ENCODE data around the gene TSC22D4.
"Not testable (repeated sequence)": the region's sequence is repeated elsewhere in the genome, so short reads cannot be mapped to it uniquely, and the experiment has no call there.

Gene TSC22D4

GRCh38 chr7:100464791-100465190 is 14.2 kb downstream of the TSC22D4 start:
- FAIRE-seq = no peak
- DNase-seq (ENCODE audit: insufficient read length, low spot score) = no peak
- no peak for TF ChIP-seq POLR2A (IDR thresholded peaks at IDR 0.05; ENCODE audit: low read depth, low read length)
- TF ChIP-seq POU2F2 (IDR thresholded peaks at IDR 0.05; ENCODE audit: low read depth, low read length) = no peak
- no peak for TF ChIP-seq SPI1 (IDR thresholded peaks at IDR 0.05; ENCODE audit: low read depth, low read length)
- TF ChIP-seq POLR2AphosphoS5 (IDR thresholded peaks at IDR 0.05; ENCODE audit: low read depth, low read length) = no peak
- no peak for TF ChIP-seq TAF1 (IDR thresholded peaks at IDR 0.05; ENCODE audit: low read depth, low read length)
- no peak for TF ChIP-seq PAX5 (IDR thresholded peaks at IDR 0.05; ENCODE audit: insufficient read depth, low read length, severe bottlenecking)

- TF ChIP-seq PAX5 (IDR thresholded peaks at IDR 0.05; ENCODE audit: insufficient read depth, low read length, severe bottlenecking) (no peak), TAF1 (IDR thresholded peaks at IDR 0.05; ENCODE audit: low read depth, low read length) (no peak), POLR2A (IDR thresholded peaks at IDR 0.05; ENCODE audit: low read depth, low read length) (no peak), SPI1 (IDR thresholded peaks at IDR 0.05; ENCODE audit: low read depth, low read length) (no peak), POU2F2 (IDR thresholded peaks at IDR 0.05; ENCODE audit: low read depth, low read length) (no peak), POLR2AphosphoS5 (IDR thresholded peaks at IDR 0.05; ENCODE audit: low read depth, low read length) (no peak)
- FAIRE-seq (no peak), DNase-seq (ENCODE audit: insufficient read length, low spot score) (no peak)
Observed at GRCh38 chr7:100464210-100464660, 14.8 kb downstream of the TSC22D4 start, which contains the start of gene SPACDR. TSS of gene SPACDR (minus strand) at chr7:100464260. CDS start at chr7:100464025, 235 bp downstream.

- DNase-seq (ENCODE audit: insufficient read length, low spot score) = no peak
- FAIRE-seq = no peak
- TF ChIP-seq POU2F2 (IDR thresholded peaks at IDR 0.05; ENCODE audit: low read depth, low read length) = no peak
- no peak for TF ChIP-seq SPI1 (IDR thresholded peaks at IDR 0.05; ENCODE audit: low read depth, low read length)
- TF ChIP-seq TAF1 (IDR thresholded peaks at IDR 0.05; ENCODE audit: low read depth, low read length) = no peak
- TF ChIP-seq PAX5 (IDR thresholded peaks at IDR 0.05; ENCODE audit: insufficient read depth, low read length, severe bottlenecking) = no peak
- TF ChIP-seq POLR2AphosphoS5 (IDR thresholded peaks at IDR 0.05; ENCODE audit: low read depth, low read length) = no peak
- TF ChIP-seq POLR2A (IDR thresholded peaks at IDR 0.05; ENCODE audit: low read depth, low read length) = no peak
Observed at GRCh38 chr7:100457033-100457432, 22.0 kb downstream of the TSC22D4 start.

GRCh38 chr7:100456562-100456961 is 22.5 kb downstream of the TSC22D4 start:
- no peak for TF ChIP-seq PAX5 (IDR thresholded peaks at IDR 0.05; ENCODE audit: insufficient read depth, low read length, severe bottlenecking)
- TF ChIP-seq SPI1 (IDR thresholded peaks at IDR 0.05; ENCODE audit: low read depth, low read length) = no peak
- DNase-seq (ENCODE audit: insufficient read length, low spot score) (no peak), FAIRE-seq (no peak)

GRCh38 chr7:100455206-100455605 is 23.8 kb downstream of the TSC22D4 start:
- DNase-seq (ENCODE audit: insufficient read length, low spot score) = no peak
- FAIRE-seq = no peak
- no peak for TF ChIP-seq POU2F2 (IDR thresholded peaks at IDR 0.05; ENCODE audit: low read depth, low read length)
- no peak for TF ChIP-seq TAF1 (IDR thresholded peaks at IDR 0.05; ENCODE audit: low read depth, low read length)
- TF ChIP-seq SPI1 (IDR thresholded peaks at IDR 0.05; ENCODE audit: low read depth, low read length) = no peak
- no peak for TF ChIP-seq POLR2AphosphoS5 (IDR thresholded peaks at IDR 0.05; ENCODE audit: low read depth, low read length)
- TF ChIP-seq POLR2A (IDR thresholded peaks at IDR 0.05; ENCODE audit: low read depth, low read length) = no peak
- no peak for TF ChIP-seq PAX5 (IDR thresholded peaks at IDR 0.05; ENCODE audit: insufficient read depth, low read length, severe bottlenecking)

- not testable (repeated sequence) for DNase-seq (ENCODE audit: insufficient read length, low spot score); FAIRE-seq
Observed at GRCh38 chr7:100453854-100454253, 25.2 kb downstream of the TSC22D4 start.

GRCh38 chr7:100452513-100452912 is 26.5 kb downstream of the TSC22D4 start:
- TF ChIP-seq POU2F2 (IDR thresholded peaks at IDR 0.05; ENCODE audit: low read depth, low read length) (no peak), SPI1 (IDR thresholded peaks at IDR 0.05; ENCODE audit: low read depth, low read length) (no peak)
- DNase-seq (ENCODE audit: insufficient read length, low spot score) (no peak), FAIRE-seq (no peak)

- FAIRE-seq = no peak
- no peak for TF ChIP-seq PAX5 (IDR thresholded peaks at IDR 0.05; ENCODE audit: insufficient read depth, low read length, severe bottlenecking)
- no peak for TF ChIP-seq TAF1 (IDR thresholded peaks at IDR 0.05; ENCODE audit: low read depth, low read length)
- no peak for TF ChIP-seq POLR2A (IDR thresholded peaks at IDR 0.05; ENCODE audit: low read depth, low read length)
- TF ChIP-seq POLR2AphosphoS5 (IDR thresholded peaks at IDR 0.05; ENCODE audit: low read depth, low read length) = no peak
- TF ChIP-seq POU2F2 (IDR thresholded peaks at IDR 0.05; ENCODE audit: low read depth, low read length) = no peak
- TF ChIP-seq SPI1 (IDR thresholded peaks at IDR 0.05; ENCODE audit: low read depth, low read length) = no peak
- DNase-seq (ENCODE audit: insufficient read length, low spot score) = no peak
Observed at GRCh38 chr7:100449190-100449795, 29.7 kb downstream of the TSC22D4 start.

GRCh38 chr7:100447363-100447762 is 31.7 kb downstream of the TSC22D4 start:
- FAIRE-seq; DNase-seq (ENCODE audit: insufficient read length, low spot score): not testable (repeated sequence)

- FAIRE-seq (no peak), DNase-seq (ENCODE audit: insufficient read length, low spot score) (no peak)
- TF ChIP-seq PAX5 (IDR thresholded peaks at IDR 0.05; ENCODE audit: insufficient read depth, low read length, severe bottlenecking) = no peak
- no peak for TF ChIP-seq POLR2AphosphoS5 (IDR thresholded peaks at IDR 0.05; ENCODE audit: low read depth, low read length)
- TF ChIP-seq SPI1 (IDR thresholded peaks at IDR 0.05; ENCODE audit: low read depth, low read length) = no peak
- TF ChIP-seq TAF1 (IDR thresholded peaks at IDR 0.05; ENCODE audit: low read depth, low read length) = no peak
- no peak for TF ChIP-seq POU2F2 (IDR thresholded peaks at IDR 0.05; ENCODE audit: low read depth, low read length)
- TF ChIP-seq POLR2A (IDR thresholded peaks at IDR 0.05; ENCODE audit: low read depth, low read length) = no peak
Observed at GRCh38 chr7:100446040-100446439, 33.0 kb downstream of the TSC22D4 start.

Data from GM12891 (cell line).